PC-3 (cell line): ENCODE data around the gene ONECUT3.

Experiments
- EZH2phosphoT487 ChIP-seq: fragments of 300-600 bp; sonication (generic); IDR thresholded peaks from 2 replicates; pipeline ENCODE4 v1.6.1; 2018; ENCODE audit warnings: mild to moderate bottlenecking, antibody characterized with exemption, low read length, borderline replicate concordance
- TF ChIP-seq, protein P1 (sequence below): fragments of 300-600 bp; sonication (generic); conservative IDR thresholded peaks from 2 replicates; pipeline ENCODE4 v1.5.1; 2017; ENCODE audit warnings: antibody characterized with exemption, low read depth, mild to moderate bottlenecking, low read length

DNA sequence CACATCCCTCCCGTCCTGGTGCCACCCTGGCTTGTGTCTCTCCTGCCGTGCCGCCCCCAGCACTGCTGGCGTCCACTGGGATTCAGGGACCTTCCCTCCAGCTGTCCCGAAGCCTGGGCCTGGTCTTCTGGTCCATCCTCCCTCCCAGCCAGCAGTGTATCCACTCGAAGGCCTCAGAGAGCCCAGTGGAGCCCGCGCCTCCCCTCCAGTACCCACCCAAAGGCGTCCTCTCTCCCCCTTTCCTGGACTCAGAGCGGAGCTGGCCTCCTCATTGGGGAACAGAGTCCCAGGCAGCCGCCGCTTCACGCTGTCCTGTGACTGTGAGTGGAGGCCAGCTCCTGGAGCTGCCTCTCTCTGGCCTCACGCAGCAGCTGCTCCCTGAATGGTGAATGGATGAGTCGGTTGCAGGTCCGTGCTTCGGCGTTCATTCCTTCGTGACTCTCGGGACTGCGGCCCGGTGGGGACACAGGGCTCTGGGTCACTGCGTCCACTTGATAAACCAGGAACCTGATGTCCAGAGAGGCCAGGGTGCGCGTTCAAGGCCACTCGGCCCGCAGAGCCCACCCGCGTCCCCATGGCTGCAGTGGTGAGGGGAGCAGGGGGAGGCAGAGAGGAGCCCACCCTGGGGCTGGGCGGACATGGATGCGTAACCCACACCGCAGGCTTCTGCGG is 12.1 kb downstream of the ONECUT3 start:
- TF ChIP-seq, protein P1, sequence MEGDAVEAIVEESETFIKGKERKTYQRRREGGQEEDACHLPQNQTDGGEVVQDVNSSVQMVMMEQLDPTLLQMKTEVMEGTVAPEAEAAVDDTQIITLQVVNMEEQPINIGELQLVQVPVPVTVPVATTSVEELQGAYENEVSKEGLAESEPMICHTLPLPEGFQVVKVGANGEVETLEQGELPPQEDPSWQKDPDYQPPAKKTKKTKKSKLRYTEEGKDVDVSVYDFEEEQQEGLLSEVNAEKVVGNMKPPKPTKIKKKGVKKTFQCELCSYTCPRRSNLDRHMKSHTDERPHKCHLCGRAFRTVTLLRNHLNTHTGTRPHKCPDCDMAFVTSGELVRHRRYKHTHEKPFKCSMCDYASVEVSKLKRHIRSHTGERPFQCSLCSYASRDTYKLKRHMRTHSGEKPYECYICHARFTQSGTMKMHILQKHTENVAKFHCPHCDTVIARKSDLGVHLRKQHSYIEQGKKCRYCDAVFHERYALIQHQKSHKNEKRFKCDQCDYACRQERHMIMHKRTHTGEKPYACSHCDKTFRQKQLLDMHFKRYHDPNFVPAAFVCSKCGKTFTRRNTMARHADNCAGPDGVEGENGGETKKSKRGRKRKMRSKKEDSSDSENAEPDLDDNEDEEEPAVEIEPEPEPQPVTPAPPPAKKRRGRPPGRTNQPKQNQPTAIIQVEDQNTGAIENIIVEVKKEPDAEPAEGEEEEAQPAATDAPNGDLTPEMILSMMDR, result no peak
- no peak for TF ChIP-seq EZH2phosphoT487
